Neural progenitor cell (in vitro differentiated cells): ENCODE data around the gene PLEKHH2.

Experiments used
- EZH2 ChIP-seq: fragments of 200-600 bp; sonication (generic); IDR thresholded peaks from 2 replicates; pipeline ENCODE4 v1.6.1; 2017; ENCODE audit warnings: antibody characterized with exemption, mild to moderate bottlenecking, moderate library complexity
- TF ChIP-seq, protein P1 (sequence below): fragments of 200-600 bp; sonication (generic); IDR thresholded peaks from 2 replicates; pipeline ENCODE4 v1.5.1; 2017; ENCODE audit warnings: antibody characterized with exemption, mild to moderate bottlenecking

DNA sequence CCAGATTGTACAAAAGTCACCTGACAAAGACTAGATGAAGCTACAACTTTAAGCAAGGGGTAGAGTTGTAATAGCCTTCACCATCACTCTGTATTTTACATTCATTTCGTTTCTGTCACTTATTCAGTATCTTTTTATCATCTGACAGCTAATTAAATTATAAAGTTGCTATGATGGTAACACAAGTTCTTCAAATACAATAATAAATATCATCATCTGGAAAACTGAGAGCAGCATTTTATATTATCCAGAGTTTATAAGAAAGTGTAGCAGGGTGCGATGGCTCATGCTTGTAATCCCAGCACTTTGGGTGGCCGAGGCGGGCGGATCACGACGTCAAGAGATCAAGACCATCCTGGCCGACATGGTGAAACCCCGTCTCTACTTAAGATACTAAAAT, 157.9 kb downstream of the PLEKHH2 start:
- TF ChIP-seq, protein P1, sequence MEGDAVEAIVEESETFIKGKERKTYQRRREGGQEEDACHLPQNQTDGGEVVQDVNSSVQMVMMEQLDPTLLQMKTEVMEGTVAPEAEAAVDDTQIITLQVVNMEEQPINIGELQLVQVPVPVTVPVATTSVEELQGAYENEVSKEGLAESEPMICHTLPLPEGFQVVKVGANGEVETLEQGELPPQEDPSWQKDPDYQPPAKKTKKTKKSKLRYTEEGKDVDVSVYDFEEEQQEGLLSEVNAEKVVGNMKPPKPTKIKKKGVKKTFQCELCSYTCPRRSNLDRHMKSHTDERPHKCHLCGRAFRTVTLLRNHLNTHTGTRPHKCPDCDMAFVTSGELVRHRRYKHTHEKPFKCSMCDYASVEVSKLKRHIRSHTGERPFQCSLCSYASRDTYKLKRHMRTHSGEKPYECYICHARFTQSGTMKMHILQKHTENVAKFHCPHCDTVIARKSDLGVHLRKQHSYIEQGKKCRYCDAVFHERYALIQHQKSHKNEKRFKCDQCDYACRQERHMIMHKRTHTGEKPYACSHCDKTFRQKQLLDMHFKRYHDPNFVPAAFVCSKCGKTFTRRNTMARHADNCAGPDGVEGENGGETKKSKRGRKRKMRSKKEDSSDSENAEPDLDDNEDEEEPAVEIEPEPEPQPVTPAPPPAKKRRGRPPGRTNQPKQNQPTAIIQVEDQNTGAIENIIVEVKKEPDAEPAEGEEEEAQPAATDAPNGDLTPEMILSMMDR = no peak
- no peak for TF ChIP-seq EZH2
